Mesenchymal stem cell (in vitro differentiated cells and primary cell): ENCODE data around the gene CD70.
"Not testable (repeated sequence)": the region's sequence is repeated elsewhere in the genome, so short reads cannot be mapped to it uniquely, and the experiment has no call there.

Experiments used
- DNase-seq: peaks from one replicate; pipeline ENCODE4 v3.0.0-alpha.2; 2013
- H2AFZ ChIP-seq: one replicate; pipeline ENCODE4 v1.6.1; 2013; ENCODE audit warnings: low read depth, mild to moderate bottlenecking, control low read depth, inconsistent platforms, low read length, moderate library complexity
- H2AK5ac ChIP-seq: 2 replicates; pipeline ENCODE4 v1.6.1; 2013; ENCODE audit warnings: low read length, moderate library complexity, mild to moderate bottlenecking, inconsistent platforms; ENCODE audit not compliant: severe bottlenecking
- H2BK120ac ChIP-seq: one replicate; pipeline ENCODE4 v1.6.1; 2013; ENCODE audit warnings: low read depth, mild to moderate bottlenecking, inconsistent platforms, low read length, moderate library complexity
- H2BK12ac ChIP-seq, 2 experiments: one replicate each; pipeline ENCODE4 v1.6.1; 2013; ENCODE audit warnings: inconsistent platforms in 2 of 2, low read length in 2 of 2, mild to moderate bottlenecking in 2 of 2, moderate library complexity in 2 of 2, control low read depth in 1 of 2
- H2BK15ac ChIP-seq: one replicate; pipeline ENCODE4 v1.6.1; 2013; ENCODE audit warnings: mild to moderate bottlenecking, low read depth, inconsistent platforms; ENCODE audit not compliant: poor library complexity, severe bottlenecking
- H2BK5ac ChIP-seq: 2 replicates; pipeline ENCODE4 v1.6.1; 2013; ENCODE audit warnings: low read depth, mild to moderate bottlenecking, low read length, control low read depth, inconsistent platforms; ENCODE audit not compliant: poor library complexity, severe bottlenecking
- H3K14ac ChIP-seq, 2 experiments: one replicate each; pipeline ENCODE4 v1.6.1; 2013; ENCODE audit warnings: inconsistent platforms in 2 of 2, low read length in 2 of 2, control low read depth in 1 of 2, mild to moderate bottlenecking in 1 of 2, moderate library complexity in 1 of 2
- H3K18ac ChIP-seq, 2 experiments: one replicate each; pipeline ENCODE4 v1.6.1; 2013; ENCODE audit warnings: inconsistent platforms in 2 of 2, low read length in 2 of 2, control low read depth in 1 of 2, low read depth in 1 of 2, mild to moderate bottlenecking in 1 of 2
- H3K23ac ChIP-seq, 2 experiments: one replicate each; pipeline ENCODE4 v1.6.1; 2013; ENCODE audit warnings: inconsistent platforms in 2 of 2, low read length in 2 of 2, mild to moderate bottlenecking in 2 of 2, moderate library complexity in 2 of 2, control low read depth in 1 of 2
- H3K27ac ChIP-seq: 2 replicates; pipeline ENCODE4 v1.5.1; 2013; ENCODE audit warnings: mild to moderate bottlenecking, moderate library complexity, low read length, control low read depth, inconsistent platforms; ENCODE audit not compliant: poor library complexity, severe bottlenecking
- H3K27me3 ChIP-seq, 2 experiments: 2 replicates each; pipeline versions ENCODE4 v1.6.1 to v1.7.0; 2013; ENCODE audit warnings: low read length in 2 of 2, mild to moderate bottlenecking in 2 of 2, moderate library complexity in 2 of 2, control low read depth in 1 of 2, inconsistent platforms in 1 of 2; ENCODE audit not compliant: control insufficient read depth in 1 of 2, insufficient read depth in 1 of 2
- H3K36me3 ChIP-seq, 2 experiments: 2 replicates each; pipeline versions ENCODE4 v1.6.1 to v1.7.0; 2013; ENCODE audit warnings: low read length in 2 of 2, control low read depth in 1 of 2, inconsistent platforms in 1 of 2, low read depth in 1 of 2, mild to moderate bottlenecking in 1 of 2; ENCODE audit not compliant: insufficient read depth in 2 of 2, control insufficient read depth in 1 of 2
- H3K4ac ChIP-seq, 2 experiments: one replicate each; pipeline ENCODE4 v1.6.1; 2013; ENCODE audit warnings: inconsistent platforms in 2 of 2, low read length in 2 of 2, mild to moderate bottlenecking in 2 of 2, moderate library complexity in 2 of 2, control low read depth in 1 of 2, low read depth in 1 of 2
- H3K4me1 ChIP-seq: 2 replicates; pipeline ENCODE4 v1.6.1; 2013; ENCODE audit warnings: low read depth, low read length, control low read depth; ENCODE audit not compliant: control insufficient read depth, insufficient read depth
- H3K4me2 ChIP-seq: 2 replicates; pipeline ENCODE4 v1.6.1; 2013; ENCODE audit warnings: low read length, mild to moderate bottlenecking, inconsistent platforms; ENCODE audit not compliant: poor library complexity, severe bottlenecking
- H3K4me3 ChIP-seq, 2 experiments: 2 replicates each; pipeline versions ENCODE4 v1.5.1 to v1.7.0; 2013; ENCODE audit warnings: low read length in 2 of 2, mild to moderate bottlenecking in 2 of 2, control low read depth in 1 of 2, low read depth in 1 of 2; ENCODE audit not compliant: insufficient read depth in 1 of 2
- H3K79me1 ChIP-seq: replicated peaks from 2 replicates; pipeline ENCODE4 v1.6.1; 2013; ENCODE audit warnings: mild to moderate bottlenecking, control low read depth, low read length, inconsistent platforms; ENCODE audit not compliant: poor library complexity, severe bottlenecking
- H3K9ac ChIP-seq: 2 replicates; pipeline ENCODE4 v1.7.0; 2013; ENCODE audit warnings: mild to moderate bottlenecking, low read length, moderate library complexity
- H3K9me3 ChIP-seq: 2 replicates; pipeline ENCODE4 v1.7.0; 2013; ENCODE audit warnings: mild to moderate bottlenecking, low read length; ENCODE audit not compliant: control insufficient read depth
- H4K8ac ChIP-seq: one replicate; pipeline ENCODE4 v1.6.1; 2013; ENCODE audit warnings: inconsistent platforms, mild to moderate bottlenecking, low read length, moderate library complexity
- H4K91ac ChIP-seq: one replicate; pipeline ENCODE4 v1.6.1; 2013; ENCODE audit warnings: mild to moderate bottlenecking, low read length, inconsistent platforms
- WGBS: methylation state at CpG from one replicate; pipeline ENCODE4 v1.1.7; 2013; ENCODE audit warnings: mixed read lengths; 5-methylcytosine and 5-hydroxymethylcytosine counted together

CD70 gene

DNA sequence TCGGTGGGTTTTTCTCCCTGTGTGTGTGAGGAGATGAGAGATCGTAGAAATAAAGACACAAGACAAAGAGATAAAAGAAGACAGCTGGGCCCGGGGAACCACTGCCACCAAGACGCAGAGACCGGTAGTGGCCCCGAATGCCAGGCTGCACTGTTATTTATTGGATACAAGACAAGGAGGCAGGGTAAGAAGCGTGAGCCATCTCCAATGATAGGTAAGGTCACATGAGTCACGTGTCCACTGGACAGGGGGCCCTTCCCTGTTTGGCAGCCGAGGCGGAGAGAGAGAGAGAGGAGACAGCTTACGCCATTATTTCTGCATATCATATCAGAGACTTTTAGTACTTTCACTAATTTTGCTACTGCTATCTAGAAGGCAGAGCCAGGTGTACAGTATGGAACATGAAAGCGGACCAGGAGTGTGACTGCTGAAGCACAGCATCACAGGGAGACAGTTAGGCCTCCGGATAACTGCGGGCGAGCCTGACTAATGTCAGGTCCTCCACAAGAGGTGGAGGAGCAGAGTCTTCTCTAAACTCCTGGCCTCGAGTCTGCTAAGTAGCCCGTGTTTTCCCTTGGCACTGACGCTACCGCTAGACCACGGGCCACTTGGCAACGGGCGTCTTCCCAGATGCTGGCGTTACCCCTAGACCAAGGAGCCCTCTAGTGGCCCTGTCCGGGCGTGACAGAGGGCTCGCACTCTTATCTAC, 42.0 kb upstream of the CD70 start:
- H3K27ac ChIP-seq, H3K18ac ChIP-seq, H2BK15ac ChIP-seq, H2BK120ac ChIP-seq, H2BK12ac ChIP-seq, H4K91ac ChIP-seq, H3K27me3 ChIP-seq, H3K4me3 ChIP-seq, H3K36me3 ChIP-seq, H3K79me1 ChIP-seq, H3K4ac ChIP-seq, H3K9ac ChIP-seq, H3K23ac ChIP-seq, H3K14ac ChIP-seq, H2AK5ac ChIP-seq, H4K8ac ChIP-seq, H2BK5ac ChIP-seq, H3K4me2 ChIP-seq, H2AFZ ChIP-seq, H3K9me3 ChIP-seq, H3K4me1 ChIP-seq: not testable (repeated sequence)
- DNase-seq, result peak; percentile 37
- 59% methylated on average over 25 of the region's 26 CpGs for WGBS

DNA sequence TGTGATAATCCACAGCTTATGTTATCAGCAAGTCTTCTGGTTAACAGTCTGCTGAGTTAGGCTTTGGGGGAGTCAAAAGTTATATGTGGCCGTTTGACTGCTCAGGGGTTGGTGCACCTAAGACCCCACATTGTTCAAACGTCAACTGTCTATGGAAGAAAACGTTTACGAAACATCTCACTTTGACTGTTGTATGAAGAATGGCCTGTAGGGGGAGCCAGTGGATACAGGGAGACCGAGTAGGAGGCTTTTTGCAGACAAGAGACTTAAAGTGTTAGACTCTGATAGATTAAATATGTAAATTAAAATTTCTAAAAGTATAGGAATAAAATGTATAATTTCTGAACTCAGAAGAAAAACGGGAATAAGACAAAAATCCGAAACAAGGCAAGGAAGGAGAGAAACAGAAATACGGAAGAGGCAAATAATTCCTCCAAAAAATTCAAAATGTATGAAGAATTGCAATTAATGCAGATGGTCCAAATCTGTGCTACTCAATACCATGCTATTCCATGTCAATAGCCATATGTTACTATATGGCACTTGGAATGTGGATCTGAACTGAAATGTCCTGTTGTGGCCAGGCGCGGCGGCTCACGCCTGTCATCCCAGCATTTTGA, 41.2 kb upstream of the CD70 start:
- H3K4me2 ChIP-seq, result no peak overlapping the region
- H3K9ac ChIP-seq, result peak overlapping the region; percentile 22
- no peak overlapping the region for H3K23ac ChIP-seq
- no peak overlapping the region for H4K91ac ChIP-seq
- H3K27ac ChIP-seq, result no peak overlapping the region
- no peak overlapping the region for H2AFZ ChIP-seq
- H2BK15ac ChIP-seq, result no peak overlapping the region
- H3K14ac ChIP-seq, result no peak overlapping the region
- H2AK5ac ChIP-seq, result no peak overlapping the region
- no peaks in the 10 kb centered on the region for H3K36me3 ChIP-seq
- no peak overlapping the region for H3K4ac ChIP-seq
- no peaks in the 10 kb centered on the region for H3K9me3 ChIP-seq
- no peak overlapping the region for H3K4me3 ChIP-seq
- H3K27me3 ChIP-seq, result no peaks in the 10 kb centered on the region
- peak; percentile 57 for DNase-seq
- H4K8ac ChIP-seq, result no peak overlapping the region
- H2BK120ac ChIP-seq, result no peak overlapping the region
- no peaks in the 10 kb centered on the region for H3K79me1 ChIP-seq
- H3K4me1 ChIP-seq, result peaks cover 2% of the 10 kb centered on the region
- no peak overlapping the region for H2BK12ac ChIP-seq
- WGBS, result 44% methylated on average over 12 of the region's 12 CpGs
- no peak overlapping the region for H2BK5ac ChIP-seq
- H3K18ac ChIP-seq, result no peak overlapping the region

- Histone ChIP-seq H3K4me3 (no peak overlapping the region), H2BK15ac (no peak overlapping the region)
Observed at GRCh38 chr19:6626764-6627163, 35.8 kb upstream of the CD70 start.

DNA sequence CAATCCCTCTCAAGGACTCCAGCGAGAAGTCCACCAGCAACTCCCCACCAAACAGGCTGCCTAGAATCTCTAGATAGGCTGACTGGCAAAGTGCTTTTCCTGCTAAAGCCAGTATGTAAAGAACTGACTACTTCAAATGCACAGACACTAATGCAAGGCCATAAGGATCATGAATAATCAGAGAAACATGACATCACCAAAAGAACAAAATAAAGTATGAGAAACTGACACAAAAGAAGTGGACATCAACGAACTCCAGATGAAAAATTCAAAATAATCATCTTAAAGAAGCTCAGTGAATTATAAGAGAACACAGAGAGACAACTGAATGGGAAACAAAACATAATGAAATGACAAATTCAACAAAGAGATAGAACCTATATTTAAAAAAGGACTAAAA, 26.4 kb upstream of the CD70 start:
- WGBS, result 71% methylated on average over 1 of the region's 2 CpGs
- DNase-seq, result no peak

More at GRCh38 chr19:6626764-6627163, 35.8 kb upstream of the CD70 start:
- Histone ChIP-seq H2BK12ac (no peak overlapping the region), H3K79me1 (no peaks in the 10 kb centered on the region), H3K14ac (no peak overlapping the region), H2AK5ac (no peak overlapping the region), H3K9me3 (peaks cover 13% of the 10 kb centered on the region), H3K27me3 (peaks cover 0 to 6% of the 10 kb centered on the region in 2 experiments), H3K4me1 (no peaks in the 10 kb centered on the region), H3K4ac (no peak overlapping the region), H3K23ac (no peak overlapping the region), H3K18ac (no peak overlapping the region), H2AFZ (no peak overlapping the region), H2BK120ac (no peak overlapping the region), H3K27ac (no peak overlapping the region), H4K91ac (no peak overlapping the region), H3K36me3 (no peaks in the 10 kb centered on the region), H4K8ac (no peak overlapping the region), H2BK5ac (no peak overlapping the region), H3K4me2 (no peak overlapping the region), H3K9ac (no peak overlapping the region)
- no peak for DNase-seq

More for the DNA sequence above, 26.4 kb upstream of the CD70 start:
- Histone ChIP-seq H4K8ac (no peak overlapping the region), H3K27me3 (no peaks in the 10 kb centered on the region), H3K4ac (no peak overlapping the region), H3K9me3 (peaks cover 26% of the 10 kb centered on the region), H3K23ac (no peak overlapping the region), H2AFZ (no peak overlapping the region), H3K36me3 (no peaks in the 10 kb centered on the region), H2BK120ac (no peak overlapping the region), H2BK12ac (no peak overlapping the region), H3K9ac (no peak overlapping the region), H3K4me2 (no peak overlapping the region), H3K14ac (no peak overlapping the region), H3K27ac (no peak overlapping the region), H2BK5ac (no peak overlapping the region), H3K4me3 (no peak overlapping the region), H3K18ac (no peak overlapping the region), H3K4me1 (no peaks in the 10 kb centered on the region), H2AK5ac (no peak overlapping the region), H2BK15ac (no peak overlapping the region), H4K91ac (no peak overlapping the region), H3K79me1 (no peaks in the 10 kb centered on the region)
